NCI-H1105 treated with DMSO at 0.1 percent for 48 hours (cell line): ENCODE measurements around the gene NPHP4.
A peak's percentile ranks its signal among the peaks of the same experiment; 100 is the strongest.

Source experiments
- DNase-seq: peaks from one replicate; lab custom pipeline; 2025; lab: John Stamatoyannopoulos, UW

The NPHP4 gene

DNA sequence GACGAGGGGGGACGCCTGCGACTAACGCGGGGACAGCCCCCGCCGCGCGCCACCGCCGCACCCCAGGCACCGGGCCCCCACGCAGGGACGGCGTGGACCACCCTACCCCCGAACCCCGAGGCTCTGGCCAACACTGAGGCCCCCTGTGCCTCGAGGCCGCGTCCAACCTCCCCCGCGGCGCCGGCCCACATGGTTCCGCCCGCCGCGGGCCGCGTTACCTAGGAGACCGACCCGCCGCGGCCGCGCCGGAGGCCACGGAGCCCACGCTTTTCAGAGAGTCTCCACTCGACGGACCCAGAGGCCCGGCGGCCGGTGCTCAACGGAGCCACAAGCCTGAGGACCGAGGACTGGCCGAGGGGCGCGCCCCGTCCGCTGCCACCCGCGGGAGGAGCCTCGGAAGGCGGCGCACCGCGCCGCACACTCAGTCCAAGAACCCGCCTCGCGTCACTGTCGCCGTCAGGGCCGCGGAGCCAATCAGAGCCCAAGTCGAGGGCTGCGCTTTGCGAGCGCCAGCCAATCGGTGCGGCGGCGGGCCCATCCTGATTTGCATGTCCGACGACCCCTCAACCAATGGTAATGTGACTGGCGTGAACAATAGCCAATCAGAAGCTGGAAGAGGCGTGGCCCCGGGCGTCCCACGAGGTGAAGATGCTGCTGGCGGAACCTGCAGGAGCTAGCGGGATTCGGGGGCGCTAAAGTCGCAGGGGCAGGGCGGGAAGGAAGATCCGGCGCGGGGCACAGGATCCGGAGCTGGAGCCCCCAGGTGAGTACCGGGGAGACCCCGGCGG lies at the start of gene NPHP4:
NPHP4 (minus strand) TSS at position 400 of the 788 bp plus-strand sequence. CDS start 6,136 bp downstream, outside the sequence.
- peak; percentile 99 for DNase-seq

DNA sequence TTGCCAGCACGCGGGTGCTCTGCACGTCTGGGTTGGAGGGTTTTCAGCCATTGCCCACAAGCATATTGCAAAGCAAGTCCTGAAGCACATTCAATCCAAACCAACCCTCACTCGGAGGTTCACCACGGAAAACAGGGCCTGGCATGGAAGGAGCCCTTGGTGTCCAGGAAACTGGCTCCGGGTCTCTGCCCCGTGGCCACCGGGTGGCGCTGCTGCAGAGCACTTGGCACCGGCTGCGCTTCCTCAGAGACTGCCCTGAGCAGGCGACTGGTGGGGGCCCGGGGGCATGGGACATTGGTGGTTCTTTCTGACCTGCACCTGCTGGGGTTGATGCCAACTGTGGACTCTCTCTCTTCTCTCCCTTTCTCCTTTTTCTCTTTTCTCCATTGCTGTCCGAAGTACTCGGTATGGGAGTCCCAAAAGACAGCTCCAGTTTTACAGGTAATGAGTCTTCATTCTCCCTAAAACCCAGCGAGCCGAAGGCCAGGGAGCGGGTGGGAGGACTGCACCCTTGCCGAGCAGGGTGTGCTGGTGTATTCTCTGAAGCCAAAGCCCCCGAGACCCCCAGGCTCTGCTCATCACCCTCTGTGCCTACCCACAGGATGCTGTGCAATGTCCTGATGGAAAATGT lies 49.3 kb upstream of the NPHP4 start:
- DNase-seq = peak; percentile 10

DNA sequence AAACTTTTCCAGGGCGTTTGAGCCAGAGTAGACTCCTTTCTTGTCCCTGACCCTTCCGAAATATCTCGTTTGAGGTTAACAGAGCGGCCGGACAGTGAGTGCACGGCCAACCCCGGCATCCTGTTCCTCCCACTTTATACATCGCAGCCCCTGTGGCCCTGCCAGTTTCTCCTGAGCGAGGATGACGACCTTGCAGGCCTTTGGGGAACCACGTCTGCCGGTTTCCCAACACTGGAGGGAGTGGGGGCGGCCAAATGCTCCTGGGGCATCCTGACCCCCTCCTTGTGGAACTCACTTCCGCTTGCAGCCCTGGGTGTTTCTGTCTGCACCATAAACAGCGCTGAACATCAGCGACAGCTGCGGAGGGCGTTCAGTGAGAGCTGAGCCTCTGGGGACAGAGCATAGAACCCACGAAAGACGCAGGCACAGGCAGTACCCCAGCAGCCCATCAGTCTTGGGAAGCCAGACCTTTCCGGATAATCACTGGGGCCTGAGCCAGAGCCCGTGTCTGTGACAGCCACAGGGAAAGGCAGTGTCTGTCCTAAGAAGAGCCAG lies 48.7 kb upstream of the NPHP4 start:
- no peak for DNase-seq

DNA sequence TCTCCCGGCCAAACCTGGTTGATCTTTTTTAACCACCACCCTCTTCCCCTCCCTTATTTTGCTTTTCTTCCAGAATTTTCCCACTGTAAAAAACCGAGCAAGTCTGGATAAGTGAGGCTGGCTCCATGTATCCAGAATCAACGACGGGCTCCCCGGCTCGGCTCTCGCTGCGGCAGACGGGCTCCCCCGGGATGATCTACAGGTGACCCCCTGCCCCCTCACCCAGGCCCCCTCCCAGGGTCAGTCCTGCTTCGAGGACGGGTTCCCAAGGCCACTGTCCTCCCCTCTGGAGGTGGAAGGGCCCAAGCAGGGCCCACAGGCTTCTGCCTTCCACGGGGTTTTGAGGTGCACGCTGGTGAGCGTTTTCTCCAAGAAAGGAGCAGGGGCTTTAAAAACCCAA lies 48.2 kb upstream of the NPHP4 start:
- DNase-seq = no peak

DNA sequence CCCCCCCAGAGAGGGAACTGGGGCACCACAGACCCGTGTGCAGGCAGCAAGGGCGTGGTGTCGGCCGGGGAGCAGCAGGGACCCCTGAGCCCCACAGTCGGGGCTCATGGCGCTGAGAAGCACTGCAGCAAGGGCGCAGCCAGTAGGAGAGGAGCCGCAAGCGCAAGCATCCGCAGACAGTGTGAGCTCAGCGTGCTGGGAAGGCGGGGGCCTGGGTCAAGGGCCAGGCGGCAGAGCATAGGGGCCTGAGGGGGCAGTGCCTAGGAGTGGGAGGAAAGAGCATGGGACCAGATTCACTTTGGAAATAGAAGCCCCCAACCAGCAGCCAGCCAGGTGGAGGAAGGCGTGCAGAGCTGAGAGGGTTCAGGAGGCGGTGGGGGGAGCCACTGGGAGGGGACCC lies 46.8 kb upstream of the NPHP4 start:
- DNase-seq = no peak

DNA sequence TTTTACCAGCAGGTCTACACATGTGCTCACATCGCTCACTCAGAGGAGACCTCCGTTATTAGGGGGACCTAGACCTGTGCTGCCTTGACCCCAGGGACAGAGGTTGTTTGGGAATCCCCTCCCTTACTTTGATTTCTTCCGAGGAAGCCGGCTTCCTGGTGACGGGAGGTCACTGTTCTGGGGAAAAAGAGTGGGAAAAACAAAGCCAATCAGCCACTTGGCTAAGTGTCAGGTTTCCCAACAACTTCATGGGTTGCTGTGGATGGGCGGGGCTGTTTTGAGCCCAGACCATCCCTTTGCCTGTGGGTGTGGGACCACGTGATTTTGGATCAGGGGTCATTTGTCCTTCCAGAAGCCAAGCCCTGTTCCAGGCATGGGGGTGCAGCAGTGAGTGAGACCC lies 46.4 kb upstream of the NPHP4 start:
- no peak for DNase-seq

DNA sequence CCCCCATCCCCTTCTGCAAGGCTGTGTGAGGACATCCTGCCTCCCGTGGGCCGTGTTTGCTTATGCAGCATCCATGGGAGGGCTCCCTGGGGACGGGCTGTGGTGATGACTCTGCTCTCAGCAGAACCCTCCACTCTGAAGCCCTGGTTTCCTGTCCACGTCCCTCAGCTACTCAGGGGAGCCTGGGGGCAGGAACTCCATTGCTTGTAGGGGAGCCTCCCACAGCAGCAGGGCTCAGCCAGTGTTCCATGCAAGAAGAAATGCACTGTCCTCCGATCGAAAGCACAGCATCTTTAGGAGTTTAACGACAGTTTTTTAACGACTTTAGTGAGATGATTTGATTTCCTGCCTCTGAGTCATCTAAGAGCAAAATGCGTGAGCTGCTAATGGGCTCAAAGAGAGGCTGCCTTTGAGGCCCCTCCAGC lies 45.1 kb upstream of the NPHP4 start:
- DNase-seq = no peak

DNA sequence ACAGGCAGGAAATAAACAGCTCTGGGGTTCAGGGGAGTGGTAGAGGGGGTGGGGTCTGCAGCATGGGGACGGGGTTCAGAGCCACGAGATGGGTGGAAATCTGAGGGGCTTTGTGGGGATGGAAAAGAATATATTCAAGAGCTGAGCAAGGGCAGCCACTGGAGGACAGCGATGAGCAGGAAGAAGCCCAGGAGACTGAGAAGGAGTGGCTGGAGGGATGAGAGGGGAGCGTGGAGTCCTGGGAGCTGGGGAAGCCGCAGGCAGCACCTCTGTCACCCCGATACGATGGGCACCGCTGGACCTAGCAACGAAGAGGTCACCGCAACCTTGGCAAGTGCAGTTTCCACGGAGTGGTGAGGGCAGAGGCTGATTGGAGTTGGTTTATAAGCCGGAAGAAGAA lies 43.5 kb upstream of the NPHP4 start:
- no peak for DNase-seq

DNA sequence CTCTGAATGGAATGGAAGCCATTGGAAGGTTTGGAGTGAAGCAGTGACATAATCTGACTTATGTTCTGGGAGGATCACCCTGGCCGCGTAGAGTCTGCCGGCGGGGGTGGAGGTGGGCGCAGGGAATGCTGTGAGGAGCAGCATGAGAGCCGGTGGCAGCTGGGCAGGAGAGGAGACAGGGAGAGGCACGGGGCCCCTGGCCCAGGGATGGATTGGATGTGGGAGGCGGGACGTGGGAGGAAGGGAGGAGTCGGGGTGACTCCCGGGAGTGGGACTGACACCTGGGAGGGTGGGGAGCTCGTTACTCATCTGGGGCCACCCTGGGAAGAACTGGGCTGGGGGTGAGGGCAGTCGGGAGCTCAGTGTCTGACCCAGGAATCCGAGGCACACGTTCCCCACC lies 43.1 kb upstream of the NPHP4 start:
- DNase-seq = no peak

DNA sequence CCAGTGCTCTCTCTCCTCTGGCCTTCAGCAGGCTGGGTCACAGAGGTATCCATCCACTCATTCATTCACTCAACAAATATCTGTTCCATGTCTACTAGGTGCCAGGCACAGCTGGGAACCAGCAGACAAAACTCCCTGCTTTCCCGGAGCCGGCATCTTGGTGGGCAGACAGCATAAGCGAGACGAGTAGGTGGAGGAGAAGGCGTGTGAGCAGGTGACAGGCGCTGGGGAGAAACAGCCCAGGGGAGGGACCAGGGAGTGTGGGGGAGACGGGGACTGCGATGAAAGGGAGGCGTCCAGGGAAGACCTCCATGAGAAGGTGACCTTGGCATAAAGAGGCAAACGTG lies 42.5 kb upstream of the NPHP4 start:
- DNase-seq = no peak

DNA sequence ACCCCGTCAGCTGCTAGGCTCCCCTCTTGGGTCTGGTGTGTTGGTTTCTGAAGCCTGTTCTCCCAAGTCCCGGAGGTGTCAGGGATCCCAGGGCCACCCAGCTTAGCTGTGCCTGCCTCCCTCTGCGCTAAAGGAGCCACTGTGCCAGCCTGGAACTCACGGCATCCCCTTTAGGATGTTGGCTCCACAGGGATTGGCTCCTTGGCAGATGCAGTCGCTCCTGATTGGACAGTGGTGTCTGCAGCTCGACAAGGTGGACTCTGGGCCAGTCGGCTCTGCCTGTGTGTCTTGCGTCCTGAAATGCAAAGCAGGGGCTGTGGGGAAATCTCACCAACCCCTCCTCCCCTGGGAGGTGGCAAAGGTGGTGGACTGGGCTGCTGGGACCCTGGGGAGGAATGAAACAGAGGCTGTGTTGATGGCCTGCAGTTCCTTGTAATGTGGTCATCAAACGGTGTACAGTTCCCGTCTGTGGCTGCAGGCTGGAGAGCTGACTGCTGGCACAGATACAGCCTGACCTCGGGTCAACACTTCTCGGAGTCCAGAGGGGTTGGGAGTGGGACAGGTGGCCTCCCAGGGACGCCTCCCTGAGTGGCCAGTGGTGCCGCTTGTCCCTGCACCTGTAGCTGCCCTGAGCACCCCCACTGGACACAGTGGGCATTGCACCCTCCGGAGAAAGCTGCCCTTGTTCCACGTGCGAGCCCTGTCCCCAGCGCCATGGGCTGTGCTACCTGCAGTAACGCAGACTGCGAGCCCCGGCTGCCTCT lies 41.9 kb upstream of the NPHP4 start:
- DNase-seq = peak; percentile 4

DNA sequence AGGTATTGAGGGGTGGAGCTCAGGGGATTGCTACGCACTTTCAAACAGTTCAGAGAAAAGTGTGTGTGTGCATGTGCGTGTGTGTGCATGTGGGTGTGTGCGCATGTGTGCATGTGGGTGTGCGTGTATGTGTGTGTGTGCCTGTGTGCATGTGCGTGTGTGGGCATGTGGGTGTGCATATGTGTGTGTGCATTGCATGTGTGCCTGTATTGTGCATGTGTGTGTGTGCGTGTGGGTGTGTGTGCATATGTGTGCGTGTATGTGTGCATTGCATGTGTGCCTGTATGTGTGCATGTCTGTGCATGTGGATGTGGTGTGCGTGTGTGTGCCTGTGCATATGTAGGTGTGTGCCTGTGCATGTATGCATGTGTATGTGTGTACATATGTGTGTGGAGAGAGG lies 40.9 kb upstream of the NPHP4 start:
- DNase-seq = no peak

DNA sequence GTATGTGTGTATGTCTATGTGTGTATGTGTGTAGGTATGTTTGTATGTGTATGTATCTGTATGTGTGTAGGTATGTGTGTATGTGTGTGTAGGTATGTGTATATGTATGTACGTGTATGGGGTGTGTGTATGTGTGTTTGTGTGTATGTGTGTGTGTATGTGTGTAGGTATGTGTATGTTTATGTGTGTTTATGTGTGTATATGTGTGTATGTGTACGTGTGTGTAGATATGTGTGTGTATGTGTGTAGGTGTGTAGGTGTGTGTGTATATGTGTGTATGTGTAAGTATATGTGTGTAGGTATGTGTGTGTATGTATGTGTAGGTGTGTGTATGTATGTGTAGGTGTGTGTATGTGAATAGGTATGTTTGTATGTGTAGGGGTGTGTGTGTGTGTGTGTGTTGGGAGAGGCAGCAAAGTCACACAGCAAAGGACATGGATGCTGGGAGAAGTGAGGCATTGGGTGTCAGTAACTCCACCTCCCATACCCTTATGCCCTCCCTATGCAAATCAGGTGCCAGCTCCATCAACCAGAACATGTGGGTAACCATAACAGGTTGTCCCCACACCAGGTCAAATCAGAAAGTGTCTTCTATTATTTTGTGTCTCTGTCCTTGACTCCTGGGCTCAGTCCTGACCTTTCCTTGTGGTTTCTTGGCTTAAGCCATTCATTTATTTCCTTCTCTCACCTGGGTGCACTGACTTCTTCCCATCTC lies 38.5 kb upstream of the NPHP4 start:
- no peak for DNase-seq

DNA sequence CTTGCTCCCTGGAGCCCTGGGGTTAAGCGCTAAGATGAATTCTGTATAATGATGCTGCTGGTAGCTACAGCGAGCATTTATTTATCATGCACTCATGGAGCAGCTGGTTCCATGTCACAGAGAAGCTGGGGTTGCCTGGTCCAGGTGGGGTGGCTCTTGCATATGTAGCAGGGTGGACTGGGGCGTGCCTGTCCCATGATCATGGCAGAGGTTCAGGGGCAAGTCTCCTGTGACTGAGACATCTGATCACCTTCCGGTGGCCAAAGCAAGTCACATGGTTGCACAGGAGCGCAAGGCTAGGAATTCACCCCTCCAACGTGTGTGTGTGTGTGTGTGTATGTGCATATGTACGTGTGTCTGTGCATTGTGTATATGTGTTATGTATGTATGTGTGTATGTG lies 37.9 kb upstream of the NPHP4 start:
- no peak for DNase-seq

DNA sequence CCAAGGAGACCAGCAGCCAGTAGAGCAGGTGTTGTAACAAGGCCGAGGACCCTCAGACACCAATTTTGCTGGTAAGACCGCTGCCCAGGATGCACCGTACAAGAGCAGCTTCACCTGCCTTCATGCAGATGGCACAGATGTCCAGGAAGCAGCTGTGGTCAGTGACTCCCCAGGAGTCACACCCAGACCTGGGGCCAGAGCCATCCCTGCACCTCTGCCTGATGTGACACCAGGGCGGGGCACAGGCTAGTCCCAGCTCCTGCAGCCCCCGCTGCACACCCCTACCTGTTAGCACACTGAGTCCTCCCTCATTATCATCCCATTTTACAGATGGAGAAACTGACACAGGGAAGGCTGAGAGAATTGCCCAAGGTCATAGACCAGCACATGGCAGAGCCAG lies 37.1 kb upstream of the NPHP4 start:
- DNase-seq = no peak

DNA sequence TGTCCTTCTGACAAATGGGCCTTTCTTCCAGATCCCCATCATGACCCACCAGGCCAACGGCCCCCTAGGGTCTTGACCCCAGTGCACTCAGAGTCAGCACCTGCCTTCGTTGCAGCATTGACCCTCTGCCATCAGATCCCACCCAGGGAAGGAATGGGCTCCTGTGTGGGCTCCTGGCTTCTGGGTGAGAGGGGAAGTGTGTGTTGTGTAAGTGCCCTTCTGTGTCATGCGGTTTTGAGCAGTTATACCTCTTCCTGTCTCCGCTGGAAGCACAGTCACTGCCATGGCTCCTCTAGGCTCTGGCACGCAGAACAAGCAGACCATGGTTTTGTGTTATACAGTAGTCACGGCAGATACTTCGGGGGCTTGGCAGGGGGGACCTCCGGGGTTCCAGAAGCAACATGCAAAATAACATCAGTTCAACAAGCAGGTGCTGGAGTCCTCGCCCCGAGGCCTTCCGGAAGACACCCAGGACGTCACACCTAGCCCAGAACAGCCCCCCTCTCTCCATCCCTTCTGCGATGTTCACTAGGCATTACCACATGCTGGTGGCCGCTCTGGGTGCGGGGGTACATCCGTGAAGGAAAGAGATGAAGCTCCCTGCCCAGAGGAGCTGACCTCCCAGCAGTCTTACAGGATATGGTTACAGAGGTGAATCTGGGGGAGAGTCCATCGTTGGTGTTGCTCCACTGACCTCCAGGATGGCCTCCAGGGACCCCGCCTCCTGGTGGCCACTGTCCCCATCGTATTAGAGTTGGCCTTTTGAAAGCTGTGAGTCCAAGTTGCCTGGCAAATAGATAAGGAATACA lies 36.0 kb upstream of the NPHP4 start:
- DNase-seq = no peak

DNA sequence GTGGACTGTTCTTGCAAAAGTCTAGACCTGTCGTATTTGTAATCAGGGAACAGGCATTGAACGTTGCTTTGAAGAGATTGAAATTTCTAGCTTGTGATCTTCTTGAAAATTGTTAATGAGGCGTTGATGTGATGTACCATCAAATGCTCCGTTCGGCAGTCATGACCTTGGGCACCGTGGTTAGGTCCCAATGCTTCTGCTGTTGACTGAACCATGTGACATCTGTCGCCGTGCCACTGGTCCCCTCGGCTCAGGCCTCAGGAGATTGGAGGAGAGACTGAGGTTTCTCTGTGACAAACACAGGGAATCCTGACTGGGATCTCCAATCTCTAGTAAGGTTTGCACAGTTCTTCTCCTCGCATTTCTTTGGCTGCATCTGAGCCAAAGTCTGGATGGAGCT lies 35.4 kb upstream of the NPHP4 start:
- no peak for DNase-seq

DNA sequence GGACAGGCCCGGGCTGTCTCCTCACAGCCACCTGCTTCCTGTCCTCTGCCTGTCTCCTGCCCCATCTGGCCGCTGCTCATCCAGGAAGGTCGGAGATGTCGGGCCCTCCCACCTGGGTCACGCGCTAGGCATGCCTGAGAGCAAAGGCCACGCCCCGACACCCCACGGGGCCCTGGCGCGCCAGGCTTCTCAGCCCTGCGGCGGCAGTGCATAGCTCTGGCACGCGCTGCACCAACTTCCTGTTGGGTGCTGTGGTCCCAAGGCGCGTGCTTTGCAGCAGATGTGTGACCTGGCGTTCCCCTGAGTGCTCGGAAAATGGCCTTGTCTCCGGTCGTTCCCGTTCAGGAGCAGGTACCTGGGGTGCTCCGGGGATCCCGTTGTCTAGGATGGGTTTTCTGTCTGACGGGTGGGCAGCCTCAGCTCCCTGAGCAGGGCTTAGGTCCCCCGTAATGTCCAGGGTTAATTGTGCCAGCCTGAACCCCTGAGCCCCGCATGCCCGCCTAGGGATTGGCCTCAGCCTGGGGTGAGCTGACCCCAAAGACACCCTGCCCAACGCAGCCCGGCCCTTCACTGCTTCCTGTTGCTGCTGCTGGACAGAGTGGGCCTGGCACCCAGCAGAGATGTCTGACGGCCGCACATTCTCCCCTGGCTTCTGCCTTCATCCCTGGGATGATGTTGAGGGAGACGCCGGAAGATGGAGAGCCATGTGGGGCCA lies 34.0 kb upstream of the NPHP4 start:
- peak; percentile 86 for DNase-seq

DNA sequence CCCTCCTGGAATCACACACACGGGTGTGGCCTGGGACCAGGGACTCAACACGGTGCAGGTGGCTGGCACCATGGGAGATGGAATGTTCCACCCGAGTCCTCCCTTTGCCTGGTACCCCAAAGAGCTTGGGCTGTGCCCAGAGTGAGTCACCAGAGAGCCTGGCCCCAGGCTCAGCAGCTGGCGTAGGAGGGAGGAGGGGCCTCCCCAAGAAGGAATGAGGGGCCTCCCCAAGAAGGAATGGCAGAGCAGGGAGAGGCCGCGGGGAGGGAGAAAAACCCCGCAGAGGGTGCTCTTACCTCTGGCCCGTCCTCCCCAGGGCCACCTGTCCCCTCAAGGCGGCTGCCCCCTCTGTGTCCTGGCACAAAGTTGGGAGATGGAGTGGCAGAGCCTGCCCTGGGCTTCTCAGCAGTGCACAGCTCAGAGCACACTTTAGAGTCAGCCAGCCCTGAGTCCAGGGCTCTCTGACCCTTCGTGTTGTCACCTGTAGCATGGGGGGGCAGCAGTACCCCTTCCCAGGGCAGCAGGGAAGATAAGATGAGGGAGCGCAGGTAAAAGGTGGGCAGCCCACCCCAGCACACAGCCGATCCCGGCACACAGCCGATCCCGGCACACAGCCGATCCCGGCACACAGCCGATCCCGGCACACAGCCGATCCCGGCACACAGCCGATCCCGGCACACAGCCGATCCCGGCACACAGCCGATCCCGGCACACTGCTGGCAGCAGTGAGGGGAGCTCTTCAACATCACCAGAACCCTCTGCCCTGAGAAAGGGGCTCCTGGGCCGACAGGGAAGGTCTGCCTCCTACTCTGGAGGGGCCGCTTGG lies 33.3 kb upstream of the NPHP4 start:
- no peak for DNase-seq

DNA sequence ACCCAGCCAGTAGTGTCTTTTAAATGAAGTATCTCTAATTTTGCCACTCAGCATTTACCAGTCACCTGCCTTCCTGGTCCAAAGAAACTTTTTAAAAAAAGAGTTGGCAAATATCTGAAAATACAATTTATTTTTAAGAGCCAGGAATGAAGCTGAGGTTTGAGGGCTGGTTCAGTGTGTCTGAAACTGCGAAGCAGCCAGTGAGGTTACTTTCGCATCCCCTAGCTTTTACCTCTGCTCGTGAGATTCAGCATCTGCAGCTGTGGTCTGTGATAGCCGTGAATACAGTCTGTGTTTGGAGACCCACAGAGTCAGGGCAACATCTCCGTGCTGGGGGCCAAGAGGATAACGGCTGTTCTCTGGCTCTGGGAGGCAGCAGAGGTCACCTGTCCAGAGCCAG lies 32.2 kb upstream of the NPHP4 start:
- DNase-seq = no peak
